Parathyroid adenoma (tissue), 2 donors: ENCODE data around the gene ITCH.
"Not testable (repeated sequence)": the region's sequence is repeated elsewhere in the genome, so short reads cannot be mapped to it uniquely, and the experiment has no call there.

Experiments used
- H2AFZ ChIP-seq: fragments of 300-600 bp; sonication (generic); one replicate; pipeline ENCODE4 v1.7.0; 2017; ENCODE audit warnings: antibody characterized with exemption, mild to moderate bottlenecking
- H3K27ac ChIP-seq: fragments of 300-600 bp; sonication (generic); one replicate; pipeline ENCODE4 v1.7.0; 2017
- H3K27me3 ChIP-seq: fragments of 300-600 bp; sonication (generic); one replicate; pipeline ENCODE4 v1.7.0; 2017; ENCODE audit warnings: low read length; ENCODE audit not compliant: control insufficient read depth, insufficient read depth
- H3K36me3 ChIP-seq: fragments of 300-600 bp; sonication (generic); one replicate; pipeline ENCODE4 v1.7.0; 2017; ENCODE audit warnings: low read length; ENCODE audit not compliant: control insufficient read depth, insufficient read depth
- H3K4me1 ChIP-seq: fragments of 300-600 bp; sonication (generic); one replicate; pipeline ENCODE4 v1.7.0; 2017; ENCODE audit warnings: control low read depth
- H3K4me2 ChIP-seq: fragments of 300-600 bp; sonication (generic); one replicate; pipeline ENCODE4 v1.7.0; 2017; ENCODE audit warnings: low read length
- H3K4me3 ChIP-seq: fragments of 300-600 bp; sonication (generic); one replicate; pipeline ENCODE4 v1.7.0; 2017; ENCODE audit warnings: low read depth, low read length
- H3K79me2 ChIP-seq: fragments of 300-600 bp; sonication (generic); one replicate; pipeline ENCODE4 v1.7.0; 2017; ENCODE audit warnings: control low read depth
- H3K9ac ChIP-seq: fragments of 300-600 bp; sonication (generic); one replicate; pipeline ENCODE4 v1.7.0; 2017; ENCODE audit warnings: mild to moderate bottlenecking
- H3K9me3 ChIP-seq: fragments of 300-600 bp; sonication (generic); one replicate; pipeline ENCODE4 v1.7.0; 2017; ENCODE audit warnings: low read length; ENCODE audit not compliant: control insufficient read depth
- TF ChIP-seq, protein P1 (sequence below): fragments of 300-600 bp; sonication (generic); IDR thresholded peaks from one replicate; pipeline ENCODE4 v1.7.0; 2017; ENCODE audit warnings: antibody characterized with exemption, mild to moderate bottlenecking
- donor health status: primary hyperparathyroidism.

The ITCH gene

DNA sequence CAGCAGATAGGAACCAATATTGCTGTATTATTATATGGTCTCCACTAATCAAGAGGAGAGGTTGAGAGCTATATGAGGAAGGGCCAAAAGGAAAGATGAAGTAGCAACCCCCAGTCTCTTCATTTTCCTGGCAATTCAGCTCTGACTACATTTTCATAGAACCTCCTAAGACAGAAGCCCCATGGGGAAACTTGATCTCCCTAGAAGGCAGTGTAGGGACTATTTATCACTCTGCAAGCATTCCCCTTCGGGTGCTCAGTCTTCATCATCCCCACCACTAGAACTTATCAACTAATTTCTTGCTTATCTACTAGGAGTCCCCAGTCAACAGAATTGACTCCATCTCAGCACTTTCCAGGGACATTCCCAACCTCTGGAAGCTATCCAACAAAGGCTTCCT is 25.5 kb upstream of the ITCH start:
- H2AFZ ChIP-seq: no peak overlapping the region
- H3K27me3 ChIP-seq: no peaks in the 10 kb centered on the region
- no peak overlapping the region for H3K27ac ChIP-seq
- no peaks in the 10 kb centered on the region for H3K79me2 ChIP-seq
- no peaks in the 10 kb centered on the region for H3K9me3 ChIP-seq
- H3K4me1 ChIP-seq: no peaks in the 10 kb centered on the region
- H3K9ac ChIP-seq: no peak overlapping the region
- TF ChIP-seq, protein P1, sequence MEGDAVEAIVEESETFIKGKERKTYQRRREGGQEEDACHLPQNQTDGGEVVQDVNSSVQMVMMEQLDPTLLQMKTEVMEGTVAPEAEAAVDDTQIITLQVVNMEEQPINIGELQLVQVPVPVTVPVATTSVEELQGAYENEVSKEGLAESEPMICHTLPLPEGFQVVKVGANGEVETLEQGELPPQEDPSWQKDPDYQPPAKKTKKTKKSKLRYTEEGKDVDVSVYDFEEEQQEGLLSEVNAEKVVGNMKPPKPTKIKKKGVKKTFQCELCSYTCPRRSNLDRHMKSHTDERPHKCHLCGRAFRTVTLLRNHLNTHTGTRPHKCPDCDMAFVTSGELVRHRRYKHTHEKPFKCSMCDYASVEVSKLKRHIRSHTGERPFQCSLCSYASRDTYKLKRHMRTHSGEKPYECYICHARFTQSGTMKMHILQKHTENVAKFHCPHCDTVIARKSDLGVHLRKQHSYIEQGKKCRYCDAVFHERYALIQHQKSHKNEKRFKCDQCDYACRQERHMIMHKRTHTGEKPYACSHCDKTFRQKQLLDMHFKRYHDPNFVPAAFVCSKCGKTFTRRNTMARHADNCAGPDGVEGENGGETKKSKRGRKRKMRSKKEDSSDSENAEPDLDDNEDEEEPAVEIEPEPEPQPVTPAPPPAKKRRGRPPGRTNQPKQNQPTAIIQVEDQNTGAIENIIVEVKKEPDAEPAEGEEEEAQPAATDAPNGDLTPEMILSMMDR: no peak
- no peak overlapping the region for H3K4me2 ChIP-seq
- no peak overlapping the region for H3K4me3 ChIP-seq
- no peaks in the 10 kb centered on the region for H3K36me3 ChIP-seq

DNA sequence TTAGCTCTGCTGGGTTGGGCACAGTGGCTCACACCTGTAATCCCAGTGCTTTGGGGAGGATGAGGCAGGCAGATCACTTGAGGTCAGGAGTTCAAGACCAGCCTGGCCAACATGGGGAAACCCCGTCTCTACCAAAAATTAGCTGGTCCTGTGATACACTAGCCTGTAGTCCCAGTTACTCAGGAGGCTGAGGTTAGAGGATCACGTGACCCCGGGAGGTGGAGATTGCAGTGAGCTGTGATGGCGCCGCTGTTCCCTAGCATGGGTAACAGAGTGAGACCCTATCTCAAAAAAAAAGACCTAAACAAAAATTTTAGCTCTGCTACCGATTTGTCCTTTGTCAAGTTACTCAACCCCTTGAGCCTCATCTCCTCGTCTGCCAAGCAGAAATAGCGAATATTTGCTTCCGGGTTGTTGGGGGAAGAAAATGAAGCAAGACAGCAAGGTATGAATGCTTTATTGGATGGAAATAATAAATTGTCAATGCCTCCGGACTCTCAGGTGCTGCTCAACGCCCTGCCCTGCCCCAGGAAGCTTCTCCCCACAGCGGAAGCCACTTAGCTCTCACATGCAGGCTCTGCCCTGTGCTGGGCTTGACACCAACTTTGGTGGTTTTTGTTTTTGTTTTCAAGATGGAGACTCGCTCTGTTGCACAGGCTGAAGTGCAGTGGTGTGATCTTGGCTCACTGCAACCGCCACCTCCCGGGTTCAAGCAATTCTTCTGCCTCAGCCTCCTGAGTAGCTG is 24.9 kb upstream of the ITCH start:
- Histone ChIP-seq H3K9ac (no peak overlapping the region), H3K4me2 (no peak overlapping the region), H3K4me3 (no peak overlapping the region), H3K9me3 (no peaks in the 10 kb centered on the region), H2AFZ (no peak overlapping the region), H3K27me3 (no peaks in the 10 kb centered on the region), H3K79me2 (no peaks in the 10 kb centered on the region), H3K4me1 (no peaks in the 10 kb centered on the region), H3K27ac (no peak overlapping the region), H3K36me3 (no peaks in the 10 kb centered on the region)
- TF ChIP-seq, protein P1: no peak

DNA sequence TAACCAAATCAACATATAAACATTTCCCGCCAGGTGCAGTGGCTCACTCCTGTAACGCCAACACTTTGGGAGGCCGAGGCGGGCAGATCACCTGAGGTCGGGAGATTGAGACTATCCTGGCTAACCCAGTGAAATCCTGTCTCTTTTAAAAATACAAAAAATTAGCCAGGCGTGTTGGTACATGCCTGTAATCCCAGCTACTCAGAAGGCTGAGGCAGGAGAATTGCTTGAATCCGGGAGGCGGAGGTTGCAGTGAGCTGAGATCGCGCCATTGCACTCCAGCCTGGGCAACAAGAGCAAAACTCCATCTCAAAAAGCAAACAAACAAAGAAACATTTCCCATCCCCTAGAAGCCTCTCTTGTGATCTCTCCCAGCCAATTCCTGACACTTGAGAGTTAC is 22.3 kb upstream of the ITCH start:
- H3K4me1 ChIP-seq, H3K4me3 ChIP-seq, H3K27ac ChIP-seq, H3K9me3 ChIP-seq, H3K36me3 ChIP-seq, H2AFZ ChIP-seq, H3K27me3 ChIP-seq, H3K4me2 ChIP-seq, H3K79me2 ChIP-seq, H3K9ac ChIP-seq: not testable (repeated sequence)

DNA sequence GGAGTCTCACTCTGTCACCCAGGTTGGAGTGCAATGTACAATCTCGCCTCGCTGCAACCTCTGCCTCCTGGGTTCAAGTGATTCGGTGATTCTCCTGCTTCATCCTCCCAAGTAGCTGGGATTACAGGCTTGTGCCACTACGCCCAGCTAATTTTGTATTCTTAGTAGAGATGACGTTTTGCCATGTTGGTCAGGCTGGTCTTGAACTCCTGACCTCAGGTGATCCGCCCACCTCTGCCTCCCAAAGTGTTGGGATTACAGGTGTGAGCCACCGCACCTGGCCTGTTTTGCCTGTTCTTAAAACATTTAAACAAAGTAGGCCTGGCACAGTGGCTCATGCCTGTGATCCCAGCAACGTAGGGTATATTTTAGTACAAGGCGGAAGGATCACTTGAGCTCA is 21.9 kb upstream of the ITCH start:
- not testable (repeated sequence) for H2AFZ ChIP-seq, H3K4me1 ChIP-seq, H3K4me3 ChIP-seq, H3K9ac ChIP-seq, H3K36me3 ChIP-seq, H3K9me3 ChIP-seq, H3K4me2 ChIP-seq, H3K27ac ChIP-seq, H3K79me2 ChIP-seq, H3K27me3 ChIP-seq

DNA sequence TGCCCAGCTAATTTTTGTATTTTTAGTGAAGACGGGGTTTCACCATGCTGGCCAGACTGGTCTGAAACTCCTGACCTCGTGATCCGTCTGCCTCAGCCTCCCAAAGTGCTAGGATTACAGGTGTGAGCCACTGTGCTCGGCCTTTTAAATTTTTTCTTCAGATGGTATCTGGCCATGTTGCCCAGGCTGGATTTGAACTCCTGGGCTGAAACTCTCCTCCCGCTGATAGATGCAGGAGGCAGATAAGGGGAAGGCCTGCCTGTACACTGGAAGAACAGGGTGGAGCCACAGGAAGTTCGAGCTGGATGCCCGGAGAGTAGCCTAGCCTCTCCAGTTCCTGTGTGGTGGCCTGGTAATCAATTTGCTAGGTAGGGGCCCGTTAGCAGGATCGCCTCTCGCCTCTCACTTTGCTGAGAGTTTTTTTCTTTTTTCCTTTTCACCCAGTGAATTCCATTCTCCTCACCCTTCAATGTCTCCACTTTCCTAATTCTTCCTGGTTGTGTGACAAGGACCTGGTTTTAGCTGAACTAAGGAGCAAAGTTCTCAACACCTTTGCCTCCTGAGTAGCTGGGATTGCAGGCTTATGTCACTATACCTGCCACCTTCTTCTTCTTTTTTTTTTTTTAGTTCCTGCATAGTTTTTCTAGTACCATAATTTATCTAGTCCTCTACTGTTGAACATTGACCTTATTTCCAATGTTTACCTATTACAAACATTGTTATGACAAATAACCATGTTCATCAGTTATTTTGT is 19.4 kb upstream of the ITCH start:
- H3K4me3 ChIP-seq: no peak overlapping the region
- no peaks in the 10 kb centered on the region for H3K4me1 ChIP-seq
- TF ChIP-seq, protein P1: no peak
- no peaks in the 10 kb centered on the region for H3K9me3 ChIP-seq
- no peak overlapping the region for H2AFZ ChIP-seq
- no peaks in the 10 kb centered on the region for H3K36me3 ChIP-seq
- no peaks in the 10 kb centered on the region for H3K27me3 ChIP-seq
- H3K9ac ChIP-seq: no peak overlapping the region
- H3K79me2 ChIP-seq: no peaks in the 10 kb centered on the region
- no peak overlapping the region for H3K27ac ChIP-seq
- H3K4me2 ChIP-seq: no peak overlapping the region
